Raji (cell line): ENCODE results near the gene FIBP.

Experiments
- POLR2A ChIP-seq: IDR thresholded peaks from 2 replicates; pipeline ENCODE4 v1.6.1; 2011; ENCODE audit warnings: low read depth, low read length, control low read depth; ENCODE audit not compliant: insufficient read depth

The FIBP gene

GRCh38 chr11:65854852-65855837 lies 33.1 kb downstream of the FIBP start:
- no peak for TF ChIP-seq POLR2A

- no peak for TF ChIP-seq POLR2A
These were observed 34.1 kb downstream of the FIBP start for GRCh38 chr11:65854161-65854592.

- no peak for TF ChIP-seq POLR2A
These were observed 34.9 kb downstream of the FIBP start for GRCh38 chr11:65853246-65853979.

GRCh38 chr11:65852508-65853245 lies 35.6 kb downstream of the FIBP start:
- TF ChIP-seq POLR2A, result no peak

- TF ChIP-seq POLR2A, result no peak
These were observed 36.3 kb downstream of the FIBP start for GRCh38 chr11:65851811-65852507.

DNA sequence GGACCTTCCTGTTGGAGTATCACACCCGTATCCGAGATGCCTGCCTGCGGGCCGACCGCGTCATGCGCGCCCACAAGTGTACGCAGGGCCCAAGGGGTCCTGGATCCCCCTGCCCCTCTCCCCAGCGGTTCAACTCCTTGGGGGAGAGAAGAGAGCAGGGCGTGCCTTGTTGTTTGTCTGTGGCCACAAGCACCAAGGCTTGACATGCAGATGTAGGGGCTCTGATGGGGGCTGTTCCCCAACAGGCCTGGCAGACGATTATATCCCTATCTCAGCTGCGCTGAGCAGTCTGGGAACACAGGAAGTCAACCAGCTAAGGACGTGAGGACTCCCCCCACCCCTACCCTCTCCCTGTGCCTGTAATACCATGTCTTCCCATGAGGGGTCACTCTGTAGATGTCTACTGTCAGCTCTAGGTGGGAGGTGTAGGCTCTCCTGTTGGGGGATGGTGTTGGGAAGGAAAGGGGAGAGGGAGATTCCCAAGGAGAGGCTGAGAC lies 37.1 kb downstream of the FIBP start:
- TF ChIP-seq POLR2A, result no peak

GRCh38 chr11:65850217-65851082 lies 37.8 kb downstream of the FIBP start:
- no peak for TF ChIP-seq POLR2A

- no peak for TF ChIP-seq POLR2A
These were observed 38.5 kb downstream of the FIBP start for GRCh38 chr11:65849771-65850216.

DNA sequence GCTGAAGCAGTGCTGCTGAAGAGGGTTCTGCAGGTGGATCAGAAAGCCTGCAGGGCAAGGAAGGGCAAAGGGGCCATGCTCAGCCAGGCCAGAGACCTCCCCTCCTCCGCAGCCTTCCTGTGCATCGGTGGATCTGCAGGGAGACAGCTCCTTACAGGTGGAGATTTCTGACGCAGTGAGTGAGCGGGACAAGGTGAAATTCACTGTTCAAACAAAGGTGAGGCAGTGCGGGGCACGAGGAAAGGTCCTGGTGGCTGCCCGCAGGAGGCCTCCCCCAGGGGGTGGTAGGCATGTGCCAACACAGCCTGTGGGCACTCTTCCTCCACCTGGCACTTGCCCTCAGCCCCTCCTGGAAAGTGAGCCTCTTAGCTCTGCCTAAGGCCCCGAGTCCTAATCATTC lies 38.9 kb downstream of the FIBP start:
- no peak for TF ChIP-seq POLR2A

- no peak for TF ChIP-seq POLR2A
These were observed 40.5 kb downstream of the FIBP start for GRCh38 chr11:65847746-65848145.

DNA sequence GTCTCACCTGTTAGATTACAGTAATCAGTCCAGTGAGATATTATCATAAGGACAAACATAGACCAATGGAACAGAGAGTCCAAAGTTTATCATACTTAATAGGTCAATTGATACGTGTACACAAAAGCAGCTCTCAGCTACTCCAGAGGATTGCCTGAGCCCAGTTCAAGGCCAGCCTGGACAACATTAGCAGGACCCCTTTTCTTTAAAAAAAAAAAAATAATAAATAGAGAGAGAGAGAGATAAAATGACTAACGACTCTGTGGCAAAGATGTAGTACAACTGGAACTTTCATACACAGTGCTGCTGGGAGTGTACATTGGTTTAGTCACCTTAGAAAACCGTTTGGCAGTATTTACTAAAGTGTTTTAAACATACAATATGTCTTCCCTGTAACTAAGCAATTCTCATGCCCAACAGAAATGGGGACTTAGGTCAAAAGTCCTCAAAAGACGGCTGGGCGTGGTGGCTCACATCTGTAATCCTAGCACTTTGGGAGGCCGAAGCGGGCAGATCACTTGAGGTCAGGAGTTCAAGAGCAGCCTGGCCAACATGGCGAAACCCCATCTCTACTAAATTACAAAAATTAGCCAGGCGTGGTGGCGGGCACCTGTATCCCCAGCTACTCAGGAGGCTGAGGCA lies 43.9 kb downstream of the FIBP start:
- no peak for TF ChIP-seq POLR2A

- TF ChIP-seq POLR2A, result no peak
These were observed 44.5 kb downstream of the FIBP start for GRCh38 chr11:65843811-65844210.

DNA sequence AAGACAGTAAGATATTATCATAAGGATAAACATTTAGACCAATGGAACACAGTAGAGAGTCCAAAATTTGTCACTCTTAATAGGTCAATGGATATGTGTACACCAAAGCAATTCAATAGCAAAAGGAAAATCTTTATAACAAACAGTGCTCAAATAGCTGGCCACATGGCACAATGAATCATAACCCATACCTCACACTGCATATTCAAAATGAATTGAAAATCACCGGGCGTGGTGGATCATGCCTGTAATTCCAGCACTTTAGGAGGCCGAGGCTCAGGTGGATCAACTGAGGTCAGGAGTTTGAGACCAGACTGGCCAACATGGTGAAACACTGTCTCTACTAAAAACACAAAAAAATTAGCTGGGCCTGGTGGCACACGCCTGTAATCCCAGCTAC lies 46.1 kb downstream of the FIBP start:
- TF ChIP-seq POLR2A, result no peak
